WERI-Rb-1 (cell line): ENCODE data around the gene WWOX.

ENCODE experiments used
- DNase-seq: peaks from one replicate; pipeline ENCODE4 v3.0.0-alpha.2; 2020
- H3K27ac ChIP-seq: fragments of 250-450 bp; sonication (Bioruptor Pico); 2 replicates; pipeline ENCODE4 v1.5.1; 2020; ENCODE audit warnings: mild to moderate bottlenecking, moderate library complexity
- H3K27me3 ChIP-seq: fragments of 250-450 bp; sonication (Bioruptor Pico); 2 replicates; pipeline ENCODE4 v1.5.1; 2021; ENCODE audit warnings: mild to moderate bottlenecking, low read depth, moderate library complexity; ENCODE audit not compliant: insufficient read depth, severe bottlenecking
- H3K36me3 ChIP-seq: fragments of 250-450 bp; sonication (Bioruptor Pico); 2 replicates; pipeline ENCODE4 v1.5.1; 2020; ENCODE audit warnings: mild to moderate bottlenecking, moderate library complexity
- H3K4me3 ChIP-seq: 2 replicates; pipeline ENCODE4 v1.5.1; 2011; ENCODE audit warnings: low read depth, mild to moderate bottlenecking, control low read depth, low read length
- H3K9me3 ChIP-seq: fragments of 250-450 bp; sonication (Bioruptor Pico); 2 replicates; pipeline ENCODE4 v1.5.1; 2021; ENCODE audit warnings: mild to moderate bottlenecking, moderate library complexity; ENCODE audit not compliant: severe bottlenecking
- CTCF ChIP-seq: IDR thresholded peaks from 2 replicates; pipeline ENCODE4 v1.5.1; 2011; ENCODE audit warnings: low read depth, mild to moderate bottlenecking, control low read depth, inconsistent platforms, low read length

The WWOX gene

GRCh38 chr16:78984324-78984723 is 884.9 kb downstream of the WWOX start:
- no peak for TF ChIP-seq CTCF
- H3K27me3 ChIP-seq, result no peaks in the 10 kb centered on the region
- DNase-seq, result no peak
- no peaks in the 10 kb centered on the region for H3K9me3 ChIP-seq
- H3K36me3 ChIP-seq, result no peaks in the 10 kb centered on the region
- no peak overlapping the region for H3K27ac ChIP-seq
- H3K4me3 ChIP-seq, result no peak overlapping the region

- no peaks in the 10 kb centered on the region for H3K36me3 ChIP-seq
- H3K9me3 ChIP-seq, result no peaks in the 10 kb centered on the region
- no peak overlapping the region for H3K4me3 ChIP-seq
- DNase-seq, result no peak
- no peaks in the 10 kb centered on the region for H3K27me3 ChIP-seq
- no peak for TF ChIP-seq CTCF
- no peak overlapping the region for H3K27ac ChIP-seq
These were observed 885.5 kb downstream of the WWOX start for GRCh38 chr16:78984887-78985464.

GRCh38 chr16:78985716-78986605 is 886.5 kb downstream of the WWOX start:
- H3K27me3 ChIP-seq, result no peaks in the 10 kb centered on the region
- DNase-seq, result no peak
- no peak overlapping the region for H3K4me3 ChIP-seq
- no peak overlapping the region for H3K27ac ChIP-seq
- no peaks in the 10 kb centered on the region for H3K9me3 ChIP-seq
- no peak for TF ChIP-seq CTCF
- H3K36me3 ChIP-seq, result no peaks in the 10 kb centered on the region

- TF ChIP-seq CTCF, result no peak
- no peaks in the 10 kb centered on the region for H3K9me3 ChIP-seq
- no peak overlapping the region for H3K4me3 ChIP-seq
- H3K36me3 ChIP-seq, result no peaks in the 10 kb centered on the region
- no peaks in the 10 kb centered on the region for H3K27me3 ChIP-seq
- DNase-seq, result no peak
- no peak overlapping the region for H3K27ac ChIP-seq
These were observed 888.2 kb downstream of the WWOX start for GRCh38 chr16:78987666-78988065.

- H3K27ac ChIP-seq, result no peak overlapping the region
- H3K4me3 ChIP-seq, result no peak overlapping the region
- DNase-seq, result no peak
- peak; percentile 17; the same call in 1 of the 2 replicates for TF ChIP-seq CTCF
- H3K36me3 ChIP-seq, result no peaks in the 10 kb centered on the region
- no peaks in the 10 kb centered on the region for H3K9me3 ChIP-seq
- H3K27me3 ChIP-seq, result no peaks in the 10 kb centered on the region
These were observed 889.0 kb downstream of the WWOX start for GRCh38 chr16:78988361-78988969.
